ENCODE results near the gene KIF1B.

Gene KIF1B

DNA sequence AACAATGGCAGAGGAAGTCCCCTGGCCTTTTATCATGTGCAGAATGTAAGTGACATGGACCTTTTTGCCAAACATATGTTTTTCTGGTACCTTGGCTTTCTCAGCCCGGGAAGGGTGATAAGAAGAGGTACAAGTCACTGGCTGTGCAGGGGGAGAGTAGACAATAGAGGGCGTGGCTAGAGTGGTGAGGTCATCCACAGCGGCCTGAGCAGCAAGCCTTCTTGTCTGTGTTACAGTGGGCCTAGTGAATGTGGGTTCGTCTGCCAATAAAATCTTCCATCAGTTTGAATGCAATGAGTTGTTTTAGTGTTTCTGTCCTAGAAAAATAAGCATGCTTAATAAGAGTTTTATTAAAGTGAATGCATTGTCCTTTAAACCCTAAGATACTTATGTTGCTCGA, 129.4 kb downstream of the KIF1B start:
- no peak for DNase-seq
- Histone ChIP-seq H3K36me3 (ENCODE audit: insufficient read depth, low read length) (peaks cover 13% of the 10 kb centered on the region; the same call in 1 of the 2 replicates), H3K27ac (ENCODE audit: low read length) (no peak overlapping the region), H2AFZ (ENCODE audit: low read depth, low read length) (no peak overlapping the region), H3K4me3 (ENCODE audit: low read depth in 1 of 2, low read length in 2 of 2) (no peak overlapping the region), H3K79me2 (ENCODE audit: insufficient read depth, low read length) (no peaks in the 10 kb centered on the region), H3K9me3 (ENCODE audit: insufficient read depth, low read length, severe bottlenecking) (no peaks in the 10 kb centered on the region), H4K20me1 (ENCODE audit: insufficient read depth, low read length) (no peaks in the 10 kb centered on the region), H3K4me1 (ENCODE audit: insufficient read depth, low read length) (no peaks in the 10 kb centered on the region), H3K4me2 (ENCODE audit: insufficient read depth, low read length) (no peak overlapping the region), H3K9ac (ENCODE audit: low read depth, low read length) (no peak overlapping the region), H3K27me3 (ENCODE audit: insufficient read depth, low read length, poor library complexity) (no peaks in the 10 kb centered on the region)
- ATAC-seq (ENCODE audit: insufficient read depth, low read depth), result no peak
- no peak for TF ChIP-seq EZH2 (IDR thresholded peaks at IDR 0.05; ENCODE audit: borderline replicate concordance, low read depth, low read length, severe bottlenecking)
- TF ChIP-seq, protein P1, sequence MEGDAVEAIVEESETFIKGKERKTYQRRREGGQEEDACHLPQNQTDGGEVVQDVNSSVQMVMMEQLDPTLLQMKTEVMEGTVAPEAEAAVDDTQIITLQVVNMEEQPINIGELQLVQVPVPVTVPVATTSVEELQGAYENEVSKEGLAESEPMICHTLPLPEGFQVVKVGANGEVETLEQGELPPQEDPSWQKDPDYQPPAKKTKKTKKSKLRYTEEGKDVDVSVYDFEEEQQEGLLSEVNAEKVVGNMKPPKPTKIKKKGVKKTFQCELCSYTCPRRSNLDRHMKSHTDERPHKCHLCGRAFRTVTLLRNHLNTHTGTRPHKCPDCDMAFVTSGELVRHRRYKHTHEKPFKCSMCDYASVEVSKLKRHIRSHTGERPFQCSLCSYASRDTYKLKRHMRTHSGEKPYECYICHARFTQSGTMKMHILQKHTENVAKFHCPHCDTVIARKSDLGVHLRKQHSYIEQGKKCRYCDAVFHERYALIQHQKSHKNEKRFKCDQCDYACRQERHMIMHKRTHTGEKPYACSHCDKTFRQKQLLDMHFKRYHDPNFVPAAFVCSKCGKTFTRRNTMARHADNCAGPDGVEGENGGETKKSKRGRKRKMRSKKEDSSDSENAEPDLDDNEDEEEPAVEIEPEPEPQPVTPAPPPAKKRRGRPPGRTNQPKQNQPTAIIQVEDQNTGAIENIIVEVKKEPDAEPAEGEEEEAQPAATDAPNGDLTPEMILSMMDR (IDR thresholded peaks at IDR 0.05; ENCODE audit: borderline replicate concordance, extremely low read depth, low read length, poor library complexity, severe bottlenecking), result no peak

DNA sequence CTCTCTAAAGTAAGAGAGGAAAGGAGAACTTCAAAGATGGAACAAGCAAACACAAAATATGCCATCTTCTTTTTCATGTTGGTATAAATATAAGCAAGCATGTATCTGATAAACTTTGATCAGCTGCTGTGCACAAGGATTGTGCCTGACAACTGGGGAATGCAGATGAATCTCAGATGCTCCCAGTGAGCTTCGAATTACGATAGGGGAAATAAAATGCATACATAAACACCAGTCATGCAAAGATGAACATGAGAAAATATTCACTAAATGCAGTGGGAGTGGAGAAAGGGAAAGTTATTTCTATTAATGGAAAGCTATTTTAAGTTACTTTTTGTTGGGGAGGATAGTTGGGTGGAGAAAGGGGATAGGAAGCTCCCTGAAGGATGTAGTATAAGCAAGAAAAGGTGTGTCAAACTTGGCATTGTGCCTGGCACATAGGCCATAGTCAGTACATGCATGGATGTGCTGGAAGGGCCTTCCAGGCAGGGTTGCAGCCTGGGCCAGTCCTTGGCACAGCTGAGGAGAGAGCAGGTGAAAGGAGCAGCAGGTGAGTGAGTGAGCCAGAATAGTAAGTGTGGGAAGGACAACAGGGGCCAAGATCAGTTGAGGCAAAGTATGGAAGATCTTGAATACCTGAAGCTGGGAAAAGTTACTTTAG, 130.7 kb downstream of the KIF1B start:
- peaks cover 13% of the 10 kb centered on the region; the same call in 1 of the 2 replicates for H3K36me3 ChIP-seq (ENCODE audit: insufficient read depth, low read length)
- no peak for TF ChIP-seq EZH2 (IDR thresholded peaks at IDR 0.05; ENCODE audit: borderline replicate concordance, low read depth, low read length, severe bottlenecking)
- TF ChIP-seq, protein P1 (IDR thresholded peaks at IDR 0.05; ENCODE audit: borderline replicate concordance, extremely low read depth, low read length, poor library complexity, severe bottlenecking), result no peak

DNA sequence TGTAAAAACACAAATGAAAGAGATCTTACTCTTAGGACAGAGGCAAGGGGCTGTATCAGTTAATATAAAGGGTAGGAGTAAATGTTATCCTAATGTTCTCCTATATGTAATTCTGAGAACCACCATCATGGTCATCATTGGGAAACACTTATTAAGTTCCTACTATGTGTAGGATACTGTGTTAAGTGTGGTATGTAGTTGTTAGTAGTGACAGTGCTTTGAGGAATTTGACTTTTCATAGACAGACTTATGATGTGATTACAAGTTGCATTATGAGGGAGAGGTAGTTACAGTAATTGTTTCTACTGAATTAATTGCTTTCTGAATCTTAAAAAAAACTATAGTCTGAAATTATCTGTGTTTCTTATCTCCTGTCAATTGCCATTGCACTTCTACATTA, 136.7 kb downstream of the KIF1B start:
- Histone ChIP-seq H3K36me3 (ENCODE audit: insufficient read depth, low read length) (peaks cover 13% of the 10 kb centered on the region; the same call in 1 of the 2 replicates), H3K4me3 (ENCODE audit: low read depth in 1 of 2, low read length in 2 of 2) (no peak overlapping the region), H3K79me2 (ENCODE audit: insufficient read depth, low read length) (no peaks in the 10 kb centered on the region), H3K4me1 (ENCODE audit: insufficient read depth, low read length) (no peaks in the 10 kb centered on the region), H3K9ac (ENCODE audit: low read depth, low read length) (no peak overlapping the region), H3K27me3 (ENCODE audit: insufficient read depth, low read length, poor library complexity) (no peaks in the 10 kb centered on the region), H3K4me2 (ENCODE audit: insufficient read depth, low read length) (no peak overlapping the region), H3K27ac (ENCODE audit: low read length) (no peak overlapping the region), H4K20me1 (ENCODE audit: insufficient read depth, low read length) (no peaks in the 10 kb centered on the region), H2AFZ (ENCODE audit: low read depth, low read length) (no peak overlapping the region), H3K9me3 (ENCODE audit: insufficient read depth, low read length, severe bottlenecking) (no peaks in the 10 kb centered on the region)
- no peak for ATAC-seq (ENCODE audit: insufficient read depth, low read depth)
- DNase-seq, result no peak
- no peak for TF ChIP-seq EZH2 (IDR thresholded peaks at IDR 0.05; ENCODE audit: borderline replicate concordance, low read depth, low read length, severe bottlenecking)
- TF ChIP-seq, protein P1 (IDR thresholded peaks at IDR 0.05; ENCODE audit: borderline replicate concordance, extremely low read depth, low read length, poor library complexity, severe bottlenecking), result no peak

More for the DNA sequence above, 130.7 kb downstream of the KIF1B start:
- H3K9ac ChIP-seq (ENCODE audit: low read depth, low read length), result no peak overlapping the region
- no peaks in the 10 kb centered on the region for H3K79me2 ChIP-seq (ENCODE audit: insufficient read depth, low read length)
- no peak overlapping the region for H3K27ac ChIP-seq (ENCODE audit: low read length)
- no peak overlapping the region for H2AFZ ChIP-seq (ENCODE audit: low read depth, low read length)
- H3K9me3 ChIP-seq (ENCODE audit: insufficient read depth, low read length, severe bottlenecking), result no peaks in the 10 kb centered on the region
- no peaks in the 10 kb centered on the region for H3K4me1 ChIP-seq (ENCODE audit: insufficient read depth, low read length)
- no peaks in the 10 kb centered on the region for H4K20me1 ChIP-seq (ENCODE audit: insufficient read depth, low read length)
- H3K4me2 ChIP-seq (ENCODE audit: insufficient read depth, low read length), result no peak overlapping the region
- no peak for DNase-seq
- no peaks in the 10 kb centered on the region for H3K27me3 ChIP-seq (ENCODE audit: insufficient read depth, low read length, poor library complexity)
- no peak overlapping the region for H3K4me3 ChIP-seq (ENCODE audit: low read depth in 1 of 2, low read length in 2 of 2)
- ATAC-seq (ENCODE audit: insufficient read depth, low read depth), result no peak
